Activated T-helper 9 cell treated with anti-CD3 and anti-CD28 coated beads, Interleukin-2, amount 50 U/mL, for 16 hours (primary cell): ENCODE data around the gene ANP32B.

Source experiments
- DNase-seq: peaks from one replicate; pipeline ENCODE4 v3.0.0-alpha.2; 2020; ENCODE audit warnings: low read depth

ANP32B gene

DNA sequence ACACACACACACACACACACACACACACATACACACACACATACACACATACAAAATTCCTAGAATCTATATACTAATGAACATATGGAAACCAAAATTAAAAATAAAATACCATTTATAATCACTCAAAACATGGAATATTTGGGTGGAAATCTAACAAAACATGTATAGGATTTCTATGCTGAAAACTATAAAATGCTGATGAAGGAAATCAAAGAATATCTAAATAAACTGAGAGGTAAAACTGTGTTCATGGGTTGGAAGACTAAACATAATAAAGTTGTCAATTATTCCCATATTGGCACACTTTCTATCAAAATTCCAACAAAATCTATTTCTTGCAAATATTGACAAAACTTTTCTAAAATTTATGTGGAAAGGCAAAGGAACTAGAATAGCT, 48.0 kb downstream of the ANP32B start:
- no peak for DNase-seq

DNA sequence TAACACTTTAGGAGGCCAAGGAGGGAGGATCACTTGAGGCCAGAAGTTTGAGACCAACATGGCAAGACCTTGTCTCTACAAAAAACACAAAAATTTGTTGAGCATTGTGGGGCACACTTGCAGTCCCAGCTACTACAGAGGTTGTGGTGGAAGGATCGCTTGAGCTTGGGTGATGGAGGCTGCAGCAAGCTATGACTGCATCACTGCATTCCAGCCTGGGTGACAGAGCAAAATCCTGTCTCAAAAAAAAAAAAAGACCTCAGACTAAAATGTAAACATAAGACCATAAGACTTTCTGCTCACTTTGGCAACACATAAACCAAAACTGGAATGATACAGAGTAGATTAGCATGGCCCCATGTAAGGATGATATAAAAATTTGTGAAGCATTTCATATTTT, 48.8 kb downstream of the ANP32B start:
- DNase-seq: no peak

GRCh38 chr9:98034593-98035546, 51.7 kb downstream of the ANP32B start:
- peak; percentile 79 for DNase-seq

- no peak for DNase-seq
These were observed 54.2 kb downstream of the ANP32B start for GRCh38 chr9:98037357-98037756.

DNA sequence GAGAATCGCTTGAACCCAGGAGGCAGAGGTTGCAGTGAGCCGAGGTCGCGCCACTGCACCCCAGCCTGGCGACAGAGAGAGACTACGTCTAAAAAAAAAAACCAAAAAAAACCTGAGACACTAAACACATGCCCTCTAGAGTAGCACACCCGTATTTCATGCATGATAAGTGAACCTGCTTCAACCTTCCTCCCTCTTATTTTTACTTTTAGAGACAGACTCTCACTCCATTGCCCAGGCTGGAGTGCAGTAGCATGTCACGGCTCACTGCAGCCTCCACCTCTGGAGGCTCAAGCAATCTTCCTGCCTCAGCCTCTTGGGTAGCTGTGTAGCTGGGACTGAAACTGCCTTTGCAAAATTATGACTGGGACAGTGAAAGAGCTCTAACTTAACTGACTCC, 55.8 kb downstream of the ANP32B start:
- DNase-seq: no peak

GRCh38 chr9:98039607-98040017, 56.5 kb downstream of the ANP32B start:
- DNase-seq: no peak

DNA sequence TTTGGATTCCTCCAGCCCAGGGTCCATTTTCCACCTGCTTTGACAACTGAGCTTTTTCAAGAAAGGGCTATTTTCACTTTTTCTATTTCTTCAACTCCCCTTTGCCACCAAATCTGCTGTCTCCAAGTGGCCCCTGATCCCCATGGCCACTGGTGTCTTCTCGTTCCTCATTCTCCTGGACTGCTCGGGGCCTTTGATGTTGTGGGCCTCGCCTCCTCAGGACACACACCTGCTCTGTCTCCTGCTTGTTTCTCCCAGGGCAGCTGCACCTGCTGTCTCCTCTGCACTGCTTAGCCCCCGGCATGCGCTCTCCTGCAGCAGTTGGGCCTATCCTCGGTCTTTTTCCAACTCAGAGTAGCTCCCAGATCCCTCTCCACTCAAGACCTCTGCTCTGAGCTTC, 57.1 kb downstream of the ANP32B start:
- DNase-seq: no peak

DNA sequence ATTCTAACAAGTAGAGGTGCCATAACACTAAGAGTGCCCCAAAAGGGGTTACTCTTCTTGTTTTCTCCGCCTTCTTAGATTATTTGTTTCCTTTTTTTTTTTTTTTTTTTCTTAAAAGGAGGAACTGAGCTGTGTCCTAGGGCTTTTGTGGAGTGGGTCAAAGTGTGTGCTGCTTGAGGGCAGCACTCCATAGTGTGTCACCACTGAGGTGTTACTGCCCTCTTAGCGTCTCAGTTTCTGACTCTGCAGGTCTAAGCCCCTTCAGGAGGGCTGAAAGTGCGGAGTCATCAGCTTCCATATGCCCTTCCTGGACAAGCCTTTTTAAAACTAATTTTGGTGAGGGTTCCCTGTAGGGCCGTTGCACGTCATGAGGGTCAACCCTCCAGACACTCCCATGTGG, 60.8 kb downstream of the ANP32B start:
- DNase-seq: no peak

DNA sequence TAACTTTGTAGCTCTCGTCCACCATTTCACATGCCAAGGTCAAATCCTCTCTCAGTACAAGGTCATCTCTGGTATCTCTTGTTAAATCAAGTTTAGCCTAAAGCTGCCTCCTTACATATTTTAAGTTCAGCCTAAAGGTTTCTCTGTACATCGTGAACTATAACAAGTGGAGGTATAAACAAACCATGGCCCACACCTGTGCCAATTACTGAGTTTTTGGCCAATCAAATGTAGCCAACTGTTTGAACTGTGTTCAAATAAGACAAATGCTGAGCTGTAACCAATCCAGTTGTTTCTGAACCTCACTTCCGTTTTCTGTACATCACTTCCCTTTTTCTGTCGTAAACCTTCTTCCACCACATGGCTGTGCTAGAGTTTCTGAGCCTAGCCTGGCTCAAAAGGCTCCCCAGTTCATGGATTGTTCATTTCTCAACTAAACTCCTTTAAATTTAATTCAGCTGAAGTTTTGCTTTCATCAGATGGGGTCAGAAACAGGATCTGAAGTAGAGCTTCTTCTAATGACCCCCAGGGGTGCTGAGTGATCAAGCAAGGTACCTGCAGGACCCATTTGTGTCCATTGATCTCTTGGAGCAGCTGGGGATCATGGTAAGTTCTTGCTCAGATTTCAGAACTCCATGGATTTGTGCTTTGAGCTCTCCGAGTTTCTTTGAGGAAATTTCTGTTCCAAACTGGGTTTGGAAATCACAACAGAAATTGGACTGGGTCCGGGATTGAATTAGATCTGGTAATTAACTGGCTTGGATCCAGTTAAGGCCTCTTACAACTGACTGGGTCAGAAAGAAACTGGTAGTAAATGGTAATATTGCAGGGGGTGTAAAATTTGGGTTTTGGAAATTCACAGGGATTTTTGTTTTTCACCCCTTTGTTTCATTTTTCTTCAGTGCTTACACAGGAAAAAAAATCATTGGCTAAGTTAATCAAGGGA, 62.4 kb downstream of the ANP32B start:
- no peak for DNase-seq

DNA sequence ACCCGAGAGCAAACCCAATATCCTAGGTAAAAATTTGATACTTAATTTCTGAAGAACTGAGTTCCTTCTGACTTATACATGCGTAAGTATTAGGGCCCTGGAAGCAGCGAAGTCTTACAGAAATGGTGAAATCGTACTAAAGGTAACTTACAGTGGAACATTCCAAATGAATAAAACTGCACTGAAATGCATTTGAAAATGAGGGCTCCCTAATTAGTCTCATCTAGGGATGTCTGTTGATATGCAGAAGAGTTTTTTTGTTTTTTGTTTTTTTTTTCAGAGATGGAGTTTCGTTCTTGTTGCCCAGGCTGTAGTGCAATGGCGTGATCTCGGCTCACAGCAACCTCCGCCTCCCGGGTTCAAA, 63.0 kb downstream of the ANP32B start:
- no peak for DNase-seq

DNA sequence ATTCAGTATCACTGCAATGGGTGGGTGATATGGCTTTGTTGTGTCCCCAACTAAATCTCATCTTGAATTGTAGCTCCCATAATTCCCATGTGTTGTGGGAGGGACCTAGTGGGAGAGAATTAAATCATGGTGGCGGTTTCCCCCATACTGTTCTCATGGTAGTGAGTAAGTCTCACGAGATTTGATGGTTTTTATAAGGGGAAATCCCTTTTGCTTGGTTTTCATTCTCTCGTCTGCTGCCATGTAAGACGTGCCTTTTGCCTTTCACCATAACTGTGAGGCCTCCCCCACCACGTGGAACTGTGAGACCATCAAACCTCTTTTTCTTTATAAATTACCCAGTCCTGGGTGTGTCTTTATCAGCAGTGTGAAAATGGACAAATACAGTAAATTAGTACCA, 63.9 kb downstream of the ANP32B start:
- no peak for DNase-seq

GRCh38 chr9:98049288-98050072, 66.3 kb downstream of the ANP32B start:
- DNase-seq: no peak

DNA sequence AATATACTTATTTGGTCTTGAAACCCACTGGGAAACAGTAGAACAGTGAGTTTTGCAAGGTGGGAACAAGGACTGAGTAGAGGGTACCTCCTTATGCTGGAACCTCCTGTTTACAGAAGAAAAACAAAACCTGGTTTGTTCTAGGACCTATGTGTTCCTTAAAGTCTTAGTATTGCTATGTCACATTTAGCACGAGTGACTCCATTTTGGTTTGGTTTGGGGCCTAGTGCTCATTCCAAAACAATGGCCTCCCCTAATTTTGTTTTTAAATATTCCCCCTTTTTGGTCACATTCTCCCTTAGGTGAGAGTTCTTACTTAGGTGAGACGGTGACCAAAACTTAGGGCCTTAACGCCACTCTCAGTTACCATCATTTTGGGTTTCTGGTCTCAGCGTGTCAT, 67.2 kb downstream of the ANP32B start:
- no peak for DNase-seq

- no peak for DNase-seq
These were observed 71.3 kb downstream of the ANP32B start for GRCh38 chr9:98054376-98054951.

DNA sequence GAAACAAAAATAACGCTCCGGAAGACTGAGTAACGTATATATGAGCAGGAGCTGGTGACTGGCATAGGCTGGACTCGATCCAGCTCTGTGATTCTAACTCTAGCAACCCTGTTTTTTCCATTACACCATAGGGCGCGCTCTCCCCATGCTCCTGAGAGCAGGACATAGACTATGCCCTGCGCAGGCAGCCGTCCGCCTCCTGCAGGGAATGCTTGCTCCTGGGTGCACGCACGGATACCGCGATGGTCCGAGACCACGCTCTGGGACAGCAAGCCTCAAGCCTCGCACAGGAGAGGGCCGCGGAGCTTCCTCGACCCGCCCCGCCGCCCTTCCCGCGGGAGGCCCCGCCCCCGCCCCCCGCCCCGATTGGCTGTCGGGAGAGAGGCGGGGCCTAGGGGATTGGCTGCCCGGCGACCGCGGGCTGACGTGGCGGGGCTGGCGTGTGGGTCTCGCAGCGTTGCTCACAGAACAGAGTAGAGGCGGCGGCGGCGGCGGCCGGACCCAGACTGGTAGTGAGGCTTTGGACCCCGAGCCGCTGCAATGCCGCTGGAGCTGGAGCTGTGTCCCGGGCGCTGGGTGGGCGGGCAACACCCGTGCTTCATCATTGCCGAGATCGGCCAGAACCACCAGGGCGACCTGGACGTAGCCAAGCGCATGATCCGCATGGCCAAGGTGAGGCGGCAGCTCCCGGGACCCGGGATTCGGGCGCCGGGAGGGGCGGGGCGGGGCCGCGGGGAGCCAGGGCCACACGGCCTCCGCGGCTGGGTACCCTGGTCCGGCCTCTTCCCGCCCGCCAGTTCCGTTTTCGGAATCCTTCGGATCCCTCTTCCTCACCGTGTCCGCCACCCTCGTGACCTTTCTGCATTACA, 73.4 kb downstream of the ANP32B start, which contains the start of gene NANS:
Gene NANS, plus strand, starts transcription at position 464 of the 869 bp plus-strand sequence. Its CDS starts 77 bp downstream, at position 541.
- peak; percentile 90 for DNase-seq

GRCh38 chr9:98057138-98057799, 74.1 kb downstream of the ANP32B start:
- DNase-seq: no peak

- DNase-seq: no peak
These were observed 79.0 kb downstream of the ANP32B start for GRCh38 chr9:98062161-98062560.

DNA sequence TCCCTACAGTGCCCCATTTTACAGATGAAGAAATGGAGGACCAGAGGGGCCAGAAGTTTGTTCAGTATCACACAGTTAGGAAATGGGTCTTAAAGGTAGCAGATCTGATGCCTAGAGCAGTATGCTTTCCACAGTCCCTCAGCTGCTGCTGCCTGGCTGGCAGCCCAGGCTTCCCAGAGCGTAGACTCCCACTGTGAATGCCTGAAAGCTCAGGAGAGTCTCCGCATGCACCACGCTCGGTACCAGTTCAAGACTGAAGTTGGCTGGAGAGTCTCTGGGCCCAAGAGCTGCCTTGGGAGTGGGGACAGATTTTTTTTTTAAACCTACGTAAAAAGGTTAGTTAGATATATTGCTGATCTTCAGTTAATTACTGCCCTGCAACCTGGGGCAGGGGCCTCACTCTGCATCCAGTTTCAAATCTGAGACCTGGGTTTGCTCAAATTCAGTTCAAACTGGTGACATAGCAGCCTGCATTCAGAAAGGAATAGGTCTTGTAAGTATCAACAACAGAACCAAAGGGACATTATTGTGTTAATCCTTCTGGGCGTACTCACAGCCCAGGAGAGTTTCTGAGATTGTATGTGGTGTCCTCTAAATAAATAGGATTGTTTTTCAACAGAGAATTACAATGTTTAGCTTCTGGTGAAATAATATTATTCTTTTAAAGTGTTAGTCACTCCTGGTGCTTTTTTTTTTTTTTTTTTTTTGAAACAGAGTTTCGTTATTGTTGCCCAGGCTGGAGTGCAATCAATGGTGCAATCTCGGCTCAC, 81.7 kb downstream of the ANP32B start:
- no peak for DNase-seq
